ENCODE measurements around the gene FPGS.

Gene FPGS

DNA sequence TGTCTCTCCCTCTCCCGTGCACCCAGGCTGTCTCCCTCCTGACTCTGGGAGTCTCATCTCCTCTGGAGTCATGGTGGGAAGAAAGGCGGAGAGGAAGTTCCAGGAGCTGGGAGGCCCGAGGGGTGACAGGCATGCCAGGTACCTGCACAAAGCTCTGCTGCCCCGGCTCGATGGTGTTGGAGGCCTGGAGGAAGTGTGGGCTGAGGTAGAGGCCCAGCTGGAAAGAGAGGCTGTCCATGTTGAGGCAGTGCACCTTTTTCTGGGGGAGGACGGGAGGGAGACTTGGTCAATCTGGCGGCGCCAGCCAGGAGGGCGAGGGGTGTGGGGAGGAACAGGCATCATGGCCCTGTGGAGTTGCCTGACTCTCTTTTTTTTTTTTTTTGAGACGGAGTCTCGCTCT, 15.9 kb downstream of the FPGS start:
- Histone ChIP-seq H3K4me3 (ENCODE audit: low read depth, low read length) (no peak overlapping the region), H3K27me3 (ENCODE audit: insufficient read depth, low read depth, severe bottlenecking) (no peaks in the 10 kb centered on the region), H3K9me3 (ENCODE audit: severe bottlenecking) (no peaks in the 10 kb centered on the region), H3K27ac (peak overlapping the region; percentile 54), H3K36me3 (peaks cover 32% of the 10 kb centered on the region)
- TF ChIP-seq, protein P1, sequence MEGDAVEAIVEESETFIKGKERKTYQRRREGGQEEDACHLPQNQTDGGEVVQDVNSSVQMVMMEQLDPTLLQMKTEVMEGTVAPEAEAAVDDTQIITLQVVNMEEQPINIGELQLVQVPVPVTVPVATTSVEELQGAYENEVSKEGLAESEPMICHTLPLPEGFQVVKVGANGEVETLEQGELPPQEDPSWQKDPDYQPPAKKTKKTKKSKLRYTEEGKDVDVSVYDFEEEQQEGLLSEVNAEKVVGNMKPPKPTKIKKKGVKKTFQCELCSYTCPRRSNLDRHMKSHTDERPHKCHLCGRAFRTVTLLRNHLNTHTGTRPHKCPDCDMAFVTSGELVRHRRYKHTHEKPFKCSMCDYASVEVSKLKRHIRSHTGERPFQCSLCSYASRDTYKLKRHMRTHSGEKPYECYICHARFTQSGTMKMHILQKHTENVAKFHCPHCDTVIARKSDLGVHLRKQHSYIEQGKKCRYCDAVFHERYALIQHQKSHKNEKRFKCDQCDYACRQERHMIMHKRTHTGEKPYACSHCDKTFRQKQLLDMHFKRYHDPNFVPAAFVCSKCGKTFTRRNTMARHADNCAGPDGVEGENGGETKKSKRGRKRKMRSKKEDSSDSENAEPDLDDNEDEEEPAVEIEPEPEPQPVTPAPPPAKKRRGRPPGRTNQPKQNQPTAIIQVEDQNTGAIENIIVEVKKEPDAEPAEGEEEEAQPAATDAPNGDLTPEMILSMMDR (IDR thresholded peaks at IDR 0.05; ENCODE audit: low read depth, low read length), result no peak
- DNase-seq, result no peak

DNA sequence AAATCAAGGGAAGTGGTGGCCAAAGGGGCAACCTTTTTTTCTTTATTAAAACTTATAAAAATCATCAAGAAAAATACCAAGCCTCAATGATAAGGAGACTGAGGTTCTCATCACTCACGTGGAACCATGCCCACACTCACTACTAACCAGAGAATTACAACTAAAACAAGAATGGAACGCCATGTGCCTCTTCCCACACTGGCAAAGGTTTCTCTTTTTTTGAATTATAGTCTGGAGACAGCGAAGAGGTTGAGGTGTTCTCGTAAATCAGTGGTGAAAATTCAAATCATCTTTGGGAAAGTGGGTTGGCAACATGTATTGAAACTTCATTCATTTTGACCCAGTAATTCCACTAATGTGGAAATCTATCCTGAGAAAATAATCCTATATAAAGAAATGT, 19.4 kb downstream of the FPGS start:
- TF ChIP-seq, protein P1 (IDR thresholded peaks at IDR 0.05; ENCODE audit: low read depth, low read length), result no peak
- H3K9me3 ChIP-seq (ENCODE audit: severe bottlenecking), result no peaks in the 10 kb centered on the region
- H3K36me3 ChIP-seq, result peaks cover 7% of the 10 kb centered on the region
- H3K4me3 ChIP-seq (ENCODE audit: low read depth, low read length), result no peak overlapping the region
- no peaks in the 10 kb centered on the region for H3K27me3 ChIP-seq (ENCODE audit: insufficient read depth, low read depth, severe bottlenecking)
- no peak for DNase-seq
- H3K27ac ChIP-seq, result no peak overlapping the region

GRCh38 chr9:127825319-127826051, 22.8 kb downstream of the FPGS start:
- TF ChIP-seq, protein P1 (IDR thresholded peaks at IDR 0.05; ENCODE audit: low read depth, low read length), result peak; percentile 70
- DNase-seq, result peak; percentile 68
- Histone ChIP-seq H3K4me3 (ENCODE audit: low read depth, low read length) (no peak overlapping the region), H3K27me3 (ENCODE audit: insufficient read depth, low read depth, severe bottlenecking) (no peaks in the 10 kb centered on the region), H3K27ac (peak overlapping the region; percentile 18), H3K9me3 (ENCODE audit: severe bottlenecking) (no peaks in the 10 kb centered on the region), H3K36me3 (peaks cover 5% of the 10 kb centered on the region)

DNA sequence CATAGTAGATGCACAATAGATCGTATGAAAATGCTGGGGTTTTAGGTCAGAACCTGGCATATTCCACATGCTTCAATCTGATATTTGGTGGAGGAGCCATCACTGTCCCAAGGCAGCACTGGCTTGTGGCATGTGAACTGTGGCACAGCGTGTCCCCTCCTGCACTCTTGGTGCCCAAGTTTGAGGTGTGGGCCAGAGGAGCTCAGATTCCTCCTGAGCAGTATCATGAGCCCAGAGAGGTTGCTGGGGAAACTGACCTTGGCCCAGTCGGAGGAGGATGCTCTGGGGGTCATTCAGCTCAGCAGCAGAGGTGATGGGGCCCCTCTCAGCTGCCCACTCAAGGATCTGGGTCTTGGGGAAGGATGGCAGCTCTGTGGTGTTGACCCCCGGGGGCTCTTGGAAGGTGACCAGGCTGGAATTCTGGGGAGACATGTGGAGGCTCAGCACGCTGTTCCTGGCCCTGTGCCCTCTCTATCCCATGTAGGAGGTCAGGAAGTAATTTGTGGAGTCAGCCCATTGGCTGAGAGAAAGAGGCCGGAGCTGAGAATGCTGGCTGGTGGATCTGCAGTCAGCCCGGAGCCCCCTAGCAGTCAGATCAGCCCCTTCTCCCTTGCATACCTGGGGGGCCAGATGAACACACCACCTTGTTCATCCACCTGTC, 23.7 kb downstream of the FPGS start:
- H3K27ac ChIP-seq, result peak overlapping the region; percentile 18
- TF ChIP-seq, protein P1 (IDR thresholded peaks at IDR 0.05; ENCODE audit: low read depth, low read length), result no peak
- H3K36me3 ChIP-seq, result peaks cover 5% of the 10 kb centered on the region

GRCh38 chr9:127828262-127829031, 25.8 kb downstream of the FPGS start:
- H3K9me3 ChIP-seq (ENCODE audit: severe bottlenecking), result no peaks in the 10 kb centered on the region
- TF ChIP-seq, protein P1 (IDR thresholded peaks at IDR 0.05; ENCODE audit: low read depth, low read length), result no peak
- peaks cover 5% of the 10 kb centered on the region for H3K36me3 ChIP-seq
- H3K4me3 ChIP-seq (ENCODE audit: low read depth, low read length), result no peak overlapping the region
- no peak overlapping the region for H3K27ac ChIP-seq
- DNase-seq, result no peak
- no peaks in the 10 kb centered on the region for H3K27me3 ChIP-seq (ENCODE audit: insufficient read depth, low read depth, severe bottlenecking)

More for the DNA sequence above, 23.7 kb downstream of the FPGS start:
- no peaks in the 10 kb centered on the region for H3K9me3 ChIP-seq (ENCODE audit: severe bottlenecking)
- H3K27me3 ChIP-seq (ENCODE audit: insufficient read depth, low read depth, severe bottlenecking), result no peaks in the 10 kb centered on the region
- no peak overlapping the region for H3K4me3 ChIP-seq (ENCODE audit: low read depth, low read length)
- DNase-seq, result no peak

Measured in WERI-Rb-1 (cell line).